ENCODE results near the gene CLASRP. TPM values are rescaled to one million over a fixed set of nuclear protein-coding genes. Genes with fewer than 3 reads are reported as not detected.

CLASRP gene
- polyA plus RNA-seq, 2 of the 4 experiments (the other 2 are of a cell fraction): 39.0 to 86.4 TPM

GRCh38 chr19:45061965-45062364 is 23.1 kb downstream of the CLASRP start:
- no peak for ATAC-seq
- no peak for FAIRE-seq
- H3K4me3 ChIP-seq: no peak overlapping the region
- H3K27ac ChIP-seq: no peak overlapping the region
- ChIA-PET CTCF (interaction anchor here (0.7 to 8.1 kb wide), 11 partner anchors 10 to 159 kb away, joined by 3 to 152 read pairs (median 5); partner anchors contain the start of genes APOC2, CLASRP, GEMIN7 and ZNF296), POLR2A (interaction anchor here (1.2 kb wide), 1 partner anchor 60 kb away, joined by 3 read pairs; no protein-coding TSS in a partner anchor)
- 96% methylated on average over 4 of the region's 4 CpGs for WGBS (ENCODE audit: missing lambda C conversion rate)
- TF ChIP-seq RFX5 (IDR thresholded peaks at IDR 0.05) (no peak), ESRRA (IDR thresholded peaks at IDR 0.05; ENCODE audit: borderline replicate concordance, low read length) (no peak), MAX (IDR thresholded peaks at IDR 0.05) (no peak), USF2 (IDR thresholded peaks at IDR 0.05) (no peak), RARB (CRISPR knock-in tag; IDR thresholded peaks at IDR 0.05) (no peak), HOXA7 (CRISPR knock-in tag; IDR thresholded peaks at IDR 0.05) (no peak), REST (IDR thresholded peaks at IDR 0.05) (no peak), ZC3H11A (IDR thresholded peaks at IDR 0.05) (no peak), CBX8 (IDR thresholded peaks at IDR 0.05) (no peak), PBX3 (IDR thresholded peaks at IDR 0.05) (no peak), TP53 (CRISPR knock-in tag; IDR thresholded peaks at IDR 0.05) (no peak), MAFK (IDR thresholded peaks at IDR 0.05; ENCODE audit: partially characterized antibody) (no peak), JUNB (IDR thresholded peaks at IDR 0.05) (no peak), FOSL2 (IDR thresholded peaks at IDR 0.05) (no peak), FOSL2 (CRISPR knock-in tag; IDR thresholded peaks at IDR 0.05) (no peak), ZFP36 (IDR thresholded peaks at IDR 0.05; ENCODE audit: borderline replicate concordance, partially characterized antibody) (no peak), JUN (IDR thresholded peaks at IDR 0.05) (no peak), ZNF302 (CRISPR knock-in tag; IDR thresholded peaks at IDR 0.05) (no peak), HOXB5 (CRISPR knock-in tag; IDR thresholded peaks at IDR 0.05) (no peak), ZSCAN20 (CRISPR knock-in tag; IDR thresholded peaks at IDR 0.05) (no peak), RAD21 (conservative IDR thresholded peaks at IDR 0.05 in 1 of 2, IDR thresholded peaks at IDR 0.05 in 1 of 2) (no peak)
- 0 out of 3 replicates have a peak, but pooled peaks cover 3% of the 10 kb centered on the region for H3K4me1 ChIP-seq
- no peak overlapping the region for H3K4me2 ChIP-seq
- no peaks in the 10 kb centered on the region for H3K9me3 ChIP-seq
- no peak for DNase-seq (ENCODE audit: low read depth in 1 of 2, low spot score in 1 of 2)

All from A549 (cell line).